ENCODE results near the gene CD6.

The CD6 gene

GRCh38 chr11:60929764-60930163 lies 41.7 kb upstream of the CD6 start:
- in situ Hi-C loops (cut with MboI; ENCODE audit: low sequenced_read_pairs): no loop called here
- no peak overlapping the region for H3K4me3 ChIP-seq
- H3K9me3 ChIP-seq: no peaks in the 10 kb centered on the region
- H3K27me3 ChIP-seq (ENCODE audit: low read depth): no peaks in the 10 kb centered on the region
- peaks cover 23% of the 10 kb centered on the region for H3K36me3 ChIP-seq (replicated peaks)
- DNase-seq (ENCODE audit: low spot score in 2 of 2): no peak
- H3K4me1 ChIP-seq: peaks cover 4% of the 10 kb centered on the region; the same call in 1 of the 2 replicates

- Histone ChIP-seq H3K4me1 (peaks cover 1% of the 10 kb centered on the region; the same call in 1 of the 2 replicates), H3K4me3 (no peak overlapping the region), H3K9me3 (no peaks in the 10 kb centered on the region), H3K27me3 (ENCODE audit: low read depth) (no peaks in the 10 kb centered on the region), H3K36me3 (replicated peaks) (peaks cover 23% of the 10 kb centered on the region)
- in situ Hi-C loops (cut with MboI; ENCODE audit: low sequenced_read_pairs): no loop called here
- DNase-seq (ENCODE audit: low spot score in 2 of 2): no peak
Measured at GRCh38 chr11:60930394-60930793, 41.1 kb upstream of the CD6 start.

- Histone ChIP-seq H3K4me1 (no peaks in the 10 kb centered on the region), H3K36me3 (replicated peaks) (peaks cover 23% of the 10 kb centered on the region), H3K4me3 (no peak overlapping the region), H3K27me3 (ENCODE audit: low read depth) (no peaks in the 10 kb centered on the region), H3K9me3 (no peaks in the 10 kb centered on the region)
- in situ Hi-C loops (cut with MboI; ENCODE audit: low sequenced_read_pairs): no loop called here
- no peak for DNase-seq (ENCODE audit: low spot score in 2 of 2)
Measured at GRCh38 chr11:60931917-60932316, 39.6 kb upstream of the CD6 start.

- H3K36me3 ChIP-seq (replicated peaks): peaks cover 23% of the 10 kb centered on the region
Measured at GRCh38 chr11:60932605-60933356, 38.7 kb upstream of the CD6 start.

GRCh38 chr11:60933416-60934123 lies 37.9 kb upstream of the CD6 start:
- in situ Hi-C loops (cut with MboI; ENCODE audit: low sequenced_read_pairs): no loop called here
- no peak for DNase-seq (ENCODE audit: low spot score in 2 of 2)
- no peak overlapping the region for H3K4me3 ChIP-seq
- H3K36me3 ChIP-seq (replicated peaks): peaks cover 18% of the 10 kb centered on the region
- H3K27me3 ChIP-seq (ENCODE audit: low read depth): no peaks in the 10 kb centered on the region
- H3K4me1 ChIP-seq: no peaks in the 10 kb centered on the region
- no peaks in the 10 kb centered on the region for H3K9me3 ChIP-seq

More at GRCh38 chr11:60932605-60933356, 38.7 kb upstream of the CD6 start:
- H3K4me1 ChIP-seq: no peaks in the 10 kb centered on the region
- no peak overlapping the region for H3K4me3 ChIP-seq
- no peak for DNase-seq (ENCODE audit: low spot score in 2 of 2)
- no peaks in the 10 kb centered on the region for H3K9me3 ChIP-seq
- in situ Hi-C loops (cut with MboI; ENCODE audit: low sequenced_read_pairs): no loop called here
- no peaks in the 10 kb centered on the region for H3K27me3 ChIP-seq (ENCODE audit: low read depth)

GRCh38 chr11:60934124-60934789 lies 37.2 kb upstream of the CD6 start:
- H3K4me1 ChIP-seq: no peaks in the 10 kb centered on the region
- H3K27me3 ChIP-seq (ENCODE audit: low read depth): no peaks in the 10 kb centered on the region
- no peaks in the 10 kb centered on the region for H3K9me3 ChIP-seq
- no peak for DNase-seq (ENCODE audit: low spot score in 2 of 2)
- H3K36me3 ChIP-seq (replicated peaks): peaks cover 18% of the 10 kb centered on the region
- in situ Hi-C loops (cut with MboI; ENCODE audit: low sequenced_read_pairs): no loop called here
- H3K4me3 ChIP-seq: no peak overlapping the region

- H3K27me3 ChIP-seq (ENCODE audit: low read depth): no peaks in the 10 kb centered on the region
- H3K9me3 ChIP-seq: no peaks in the 10 kb centered on the region
- in situ Hi-C loops (cut with MboI; ENCODE audit: low sequenced_read_pairs): no loop called here
- DNase-seq (ENCODE audit: low spot score in 2 of 2): no peak
- no peak overlapping the region for H3K4me3 ChIP-seq
- H3K36me3 ChIP-seq (replicated peaks): peaks cover 18% of the 10 kb centered on the region
- no peaks in the 10 kb centered on the region for H3K4me1 ChIP-seq
Measured at GRCh38 chr11:60934790-60935605, 36.5 kb upstream of the CD6 start.

- DNase-seq (ENCODE audit: low spot score in 2 of 2): no peak
- no peak overlapping the region for H3K4me3 ChIP-seq
- in situ Hi-C loops (cut with MboI; ENCODE audit: low sequenced_read_pairs): no loop called here
- no peaks in the 10 kb centered on the region for H3K27me3 ChIP-seq (ENCODE audit: low read depth)
- peaks cover 14% of the 10 kb centered on the region for H3K36me3 ChIP-seq (replicated peaks)
- no peaks in the 10 kb centered on the region for H3K9me3 ChIP-seq
- H3K4me1 ChIP-seq: no peaks in the 10 kb centered on the region
Measured at GRCh38 chr11:60935676-60936442, 35.6 kb upstream of the CD6 start.

- Histone ChIP-seq H3K4me1 (no peaks in the 10 kb centered on the region), H3K36me3 (replicated peaks) (peaks cover 8% of the 10 kb centered on the region), H3K9me3 (no peaks in the 10 kb centered on the region), H3K27me3 (ENCODE audit: low read depth) (no peaks in the 10 kb centered on the region), H3K4me3 (no peak overlapping the region)
- in situ Hi-C loops (cut with MboI; ENCODE audit: low sequenced_read_pairs): no loop called here
- DNase-seq (ENCODE audit: low spot score in 2 of 2): no peak
Measured at GRCh38 chr11:60936467-60937143, 34.9 kb upstream of the CD6 start.

- Histone ChIP-seq H3K27me3 (ENCODE audit: low read depth) (no peaks in the 10 kb centered on the region), H3K4me3 (no peak overlapping the region), H3K9me3 (no peaks in the 10 kb centered on the region), H3K36me3 (replicated peaks) (peaks cover 3% of the 10 kb centered on the region; the same call in 1 of the 2 replicates), H3K4me1 (no peaks in the 10 kb centered on the region)
- in situ Hi-C loops (cut with MboI; ENCODE audit: low sequenced_read_pairs): no loop called here
- DNase-seq (ENCODE audit: low spot score in 2 of 2): no peak
Measured at GRCh38 chr11:60937144-60937527, 34.3 kb upstream of the CD6 start.

- no peak for DNase-seq (ENCODE audit: low spot score in 2 of 2)
- Histone ChIP-seq H3K4me1 (no peaks in the 10 kb centered on the region), H3K27me3 (ENCODE audit: low read depth) (no peaks in the 10 kb centered on the region), H3K4me3 (no peak overlapping the region), H3K9me3 (no peaks in the 10 kb centered on the region), H3K36me3 (replicated peaks) (no peaks in the 10 kb centered on the region)
- in situ Hi-C loops (cut with MboI; ENCODE audit: low sequenced_read_pairs): no loop called here
Measured at GRCh38 chr11:60937811-60938210, 33.7 kb upstream of the CD6 start.

GRCh38 chr11:60938500-60938899 lies 33.0 kb upstream of the CD6 start:
- in situ Hi-C loops (cut with MboI; ENCODE audit: low sequenced_read_pairs): no loop called here
- Histone ChIP-seq H3K27me3 (ENCODE audit: low read depth) (no peaks in the 10 kb centered on the region), H3K36me3 (replicated peaks) (no peaks in the 10 kb centered on the region), H3K9me3 (no peaks in the 10 kb centered on the region), H3K4me1 (no peaks in the 10 kb centered on the region), H3K4me3 (no peak overlapping the region)
- no peak for DNase-seq (ENCODE audit: low spot score in 2 of 2)

All from HAP-1 (cell line).